Measurements from ENCODE around the gene SDF2L1. TPM values are rescaled to one million over a fixed set of nuclear protein-coding genes. Genes with fewer than 3 reads are reported as not detected.

Gene SDF2L1
- total RNA-seq, 1 experiment from 2014 or later, result 87.0 TPM

GRCh38 chr22:21632931-21633330 is 9.2 kb upstream of the SDF2L1 start:
- BruUV-seq (replicated peaks), result no TSS peak
- intact Hi-C loops (cut with micrococcal nuclease; ENCODE audit: unreplicated experiment), result no loop called here
- TF ChIP-seq CTCF (IDR thresholded peaks at IDR 0.05; ENCODE audit: unreplicated experiment), result no peak
- no peak for DNase-seq
- H3K27ac Mint-ChIP-seq (ENCODE audit: unreplicated experiment), result no peak overlapping the region
- peaks cover 8% of the 10 kb centered on the region for H3K4me1 Mint-ChIP-seq (ENCODE audit: low read depth, unreplicated experiment)
- no peaks in the 10 kb centered on the region for H3K9me3 Mint-ChIP-seq (ENCODE audit: low read depth, unreplicated experiment)
- CTCF ChIA-PET, result no interaction called here
- H3K36me3 Mint-ChIP-seq (ENCODE audit: insufficient read depth, unreplicated experiment), result peaks cover 28% of the 10 kb centered on the region
- H3K27me3 Mint-ChIP-seq (ENCODE audit: unreplicated experiment), result no peaks in the 10 kb centered on the region
- no peak overlapping the region for H3K4me3 Mint-ChIP-seq (ENCODE audit: low read depth, unreplicated experiment)

GRCh38 chr22:21633481-21633880 is 8.6 kb upstream of the SDF2L1 start:
- CTCF ChIA-PET, result interaction anchor here (1.0 kb wide), 1 partner anchor 10 kb away, joined by 3 read pairs; no protein-coding TSS in a partner anchor
- Mint-ChIP-seq H3K9me3 (ENCODE audit: low read depth, unreplicated experiment) (no peaks in the 10 kb centered on the region), H3K4me1 (ENCODE audit: low read depth, unreplicated experiment) (peaks cover 2% of the 10 kb centered on the region), H3K27ac (ENCODE audit: unreplicated experiment) (no peak overlapping the region), H3K27me3 (ENCODE audit: unreplicated experiment) (no peaks in the 10 kb centered on the region), H3K36me3 (ENCODE audit: insufficient read depth, unreplicated experiment) (peaks cover 23% of the 10 kb centered on the region), H3K4me3 (ENCODE audit: low read depth, unreplicated experiment) (no peak overlapping the region)
- no peak for TF ChIP-seq CTCF (IDR thresholded peaks at IDR 0.05; ENCODE audit: unreplicated experiment)
- intact Hi-C loops (cut with micrococcal nuclease; ENCODE audit: unreplicated experiment), result no loop called here
- no peak for DNase-seq
- no TSS peak for BruUV-seq (replicated peaks)

- TF ChIP-seq CTCF (IDR thresholded peaks at IDR 0.05; ENCODE audit: unreplicated experiment), result no peak
- BruUV-seq (replicated peaks), result no TSS peak
Observed at GRCh38 chr22:21634081-21634480, 8.0 kb upstream of the SDF2L1 start.

GRCh38 chr22:21634844-21635243 is 7.3 kb upstream of the SDF2L1 start:
- no peak for TF ChIP-seq CTCF (IDR thresholded peaks at IDR 0.05; ENCODE audit: unreplicated experiment)
- CTCF ChIA-PET, result no interaction called here
- Mint-ChIP-seq H3K4me1 (ENCODE audit: low read depth, unreplicated experiment) (no peaks in the 10 kb centered on the region), H3K9me3 (ENCODE audit: low read depth, unreplicated experiment) (no peaks in the 10 kb centered on the region), H3K27ac (ENCODE audit: unreplicated experiment) (no peak overlapping the region), H3K27me3 (ENCODE audit: unreplicated experiment) (no peaks in the 10 kb centered on the region), H3K36me3 (ENCODE audit: insufficient read depth, unreplicated experiment) (peaks cover 9% of the 10 kb centered on the region), H3K4me3 (ENCODE audit: low read depth, unreplicated experiment) (no peak overlapping the region)
- BruUV-seq (replicated peaks), result no TSS peak
- intact Hi-C loops (cut with micrococcal nuclease; ENCODE audit: unreplicated experiment), result no loop called here
- no peak for DNase-seq

More at GRCh38 chr22:21634081-21634480, 8.0 kb upstream of the SDF2L1 start:
- no peaks in the 10 kb centered on the region for H3K9me3 Mint-ChIP-seq (ENCODE audit: low read depth, unreplicated experiment)
- H3K27ac Mint-ChIP-seq (ENCODE audit: unreplicated experiment), result no peak overlapping the region
- intact Hi-C loops (cut with micrococcal nuclease; ENCODE audit: unreplicated experiment), result no loop called here
- H3K4me3 Mint-ChIP-seq (ENCODE audit: low read depth, unreplicated experiment), result no peak overlapping the region
- peaks cover 17% of the 10 kb centered on the region for H3K36me3 Mint-ChIP-seq (ENCODE audit: insufficient read depth, unreplicated experiment)
- H3K4me1 Mint-ChIP-seq (ENCODE audit: low read depth, unreplicated experiment), result no peaks in the 10 kb centered on the region
- no peaks in the 10 kb centered on the region for H3K27me3 Mint-ChIP-seq (ENCODE audit: unreplicated experiment)
- CTCF ChIA-PET, result interaction anchor here (1.0 kb wide), 1 partner anchor 9 kb away, joined by 3 read pairs; no protein-coding TSS in a partner anchor
- no peak for DNase-seq

Data from Calu3 (cell line).